HEK293 (cell line): ENCODE measurements around the gene PNPLA6.

Source experiments
- CTCF ChIA-PET: fragments of 350-600 bp; formaldehyde crosslinking; extraction: SDS; loops from one replicate; lab custom pipeline; 2021; ENCODE audit warnings: antibody characterized with exemption; lab: Yijun Ruan, JAX
- POLR2A ChIA-PET: fragments of 300-600 bp; formaldehyde crosslinking; extraction: SDS; loops from one replicate; lab custom pipeline; 2020; ENCODE audit warnings: antibody characterized with exemption, inconsistent platforms; lab: Yijun Ruan, JAX
- H3K27ac ChIP-seq: fragments of 200-500 bp; sonication (Bioruptor generic); 2 replicates; pipeline ENCODE4 v1.5.1; 2014; ENCODE audit warnings: low read depth, low read length, control low read depth, inconsistent platforms; ENCODE audit errors: extremely low read depth
- H3K36me3 ChIP-seq, 2 experiments: fragments of 200-500 bp in 1 of 2; sonication (Bioruptor generic) in 1 of 2; 1 replicate in 1 of 2; 2 replicates in 1 of 2; pipeline ENCODE4 v1.5.1; 2014 to 2017; ENCODE audit warnings: inconsistent platforms in 2 of 2, low read length in 2 of 2; ENCODE audit not compliant: control insufficient read depth in 2 of 2, insufficient read depth in 1 of 2
- H3K4me1 ChIP-seq: fragments of 200-500 bp; sonication (Bioruptor generic); 2 replicates; pipeline ENCODE4 v1.5.1; 2014; ENCODE audit warnings: mild to moderate bottlenecking, low read length, inconsistent platforms; ENCODE audit not compliant: control insufficient read depth, insufficient read depth
- H3K4me3 ChIP-seq: 2 replicates; pipeline ENCODE4 v1.5.1; 2011; ENCODE audit warnings: low read depth, mild to moderate bottlenecking, control low read depth, low read length, moderate library complexity
- H3K9me3 ChIP-seq: fragments of 200-500 bp; sonication (Bioruptor generic); 2 replicates; pipeline ENCODE4 v1.5.1; 2014; ENCODE audit warnings: low read depth, low read length, inconsistent platforms; ENCODE audit not compliant: control insufficient read depth, insufficient read depth
- BCL11B ChIP-seq: fragments of 450-650 bp; formaldehyde crosslinking; IDR thresholded peaks from 2 replicates; pipeline ENCODE4 v1.5.1; 2016; ENCODE audit warnings: low read depth, missing biosample characterization, missing genetic modification characterization
- EGR2 ChIP-seq: fragments of 450-650 bp; formaldehyde crosslinking; IDR thresholded peaks from 2 replicates; pipeline ENCODE4 v1.5.1; 2016; ENCODE audit warnings: low read depth, missing biosample characterization, missing genetic modification characterization
- HOXD13 ChIP-seq: sonication (generic); formaldehyde crosslinking; IDR thresholded peaks from 2 replicates; pipeline ENCODE4 v1.8.0; 2022; ENCODE audit warnings: missing genetic modification reagents, borderline replicate concordance
- PRDM1 ChIP-seq: fragments of 450-650 bp; formaldehyde crosslinking; IDR thresholded peaks from 2 replicates; pipeline ENCODE4; 2016; ENCODE audit warnings: missing biosample characterization, missing genetic modification characterization
- SCRT2 ChIP-seq: fragments of 450-650 bp; formaldehyde crosslinking; IDR thresholded peaks from 2 replicates; pipeline ENCODE4 v1.5.1; 2016; ENCODE audit warnings: missing biosample characterization, missing genetic modification characterization
- SETDB1 ChIP-seq: IDR thresholded peaks from one replicate; pipeline ENCODE4 v1.6.1; 2017; ENCODE audit warnings: mild to moderate bottlenecking, low read length, moderate library complexity, mixed read lengths; ENCODE audit not compliant: insufficient read length
- ZBTB20 ChIP-seq: fragments of 450-650 bp; formaldehyde crosslinking; IDR thresholded peaks from 2 replicates; pipeline ENCODE4 v1.5.1; 2016; ENCODE audit warnings: missing biosample characterization, missing genetic modification characterization
- ZFP37 ChIP-seq: fragments of 450-650 bp; formaldehyde crosslinking; IDR thresholded peaks from 2 replicates; pipeline ENCODE4 v1.5.1; 2016; ENCODE audit warnings: missing biosample characterization, missing genetic modification characterization
- ZNF10 ChIP-seq: fragments of 450-650 bp; formaldehyde crosslinking; IDR thresholded peaks from 2 replicates; pipeline ENCODE4 v1.5.1; 2017; ENCODE audit warnings: missing biosample characterization, missing genetic modification characterization
- ZNF2 ChIP-seq: fragments of 450-650 bp; formaldehyde crosslinking; IDR thresholded peaks from 2 replicates; pipeline ENCODE4 v1.5.1; 2016; ENCODE audit warnings: missing biosample characterization, missing genetic modification characterization
- ZNF202 ChIP-seq: fragments of 450-650 bp; formaldehyde crosslinking; IDR thresholded peaks from 2 replicates; pipeline ENCODE4 v1.5.1; 2016; ENCODE audit warnings: missing biosample characterization, missing genetic modification characterization, borderline replicate concordance
- ZNF211 ChIP-seq: fragments of 450-650 bp; formaldehyde crosslinking; IDR thresholded peaks from 2 replicates; pipeline ENCODE4 v1.5.1; 2016; ENCODE audit warnings: low read depth, missing biosample characterization, missing genetic modification characterization
- ZNF239 ChIP-seq: fragments of 450-650 bp; formaldehyde crosslinking; IDR thresholded peaks from 2 replicates; pipeline ENCODE4 v1.5.1; 2016; ENCODE audit warnings: missing biosample characterization, missing genetic modification characterization
- ZNF248 ChIP-seq: fragments of 450-650 bp; formaldehyde crosslinking; IDR thresholded peaks from 2 replicates; pipeline ENCODE4 v1.5.1; 2017; ENCODE audit warnings: missing biosample characterization, missing genetic modification characterization
- ZNF433 ChIP-seq: fragments of 450-650 bp; formaldehyde crosslinking; IDR thresholded peaks from 2 replicates; pipeline ENCODE4 v1.5.1; 2016; ENCODE audit warnings: missing biosample characterization, missing genetic modification characterization, low read depth
- ZNF707 ChIP-seq: fragments of 450-650 bp; formaldehyde crosslinking; IDR thresholded peaks from 2 replicates; pipeline ENCODE4 v1.5.1; 2016; ENCODE audit warnings: missing biosample characterization, missing genetic modification characterization
- ZNF843 ChIP-seq: fragments of 450-650 bp; formaldehyde crosslinking; IDR thresholded peaks from 2 replicates; pipeline ENCODE4 v1.5.1; 2016; ENCODE audit warnings: missing biosample characterization, missing genetic modification characterization
- TF ChIP-seq, protein P1 (sequence below): fragments of 450-650 bp; formaldehyde crosslinking; IDR thresholded peaks from 2 replicates; pipeline ENCODE4 v1.5.1; 2016; ENCODE audit warnings: missing biosample characterization, missing genetic modification characterization
- TF ChIP-seq, protein P2 (sequence below): fragments of 450-650 bp; formaldehyde crosslinking; conservative IDR thresholded peaks from 2 replicates; pipeline ENCODE4 v1.5.1; 2016; ENCODE audit warnings: low read depth, missing biosample characterization, missing genetic modification characterization
- TF ChIP-seq, protein P3 (sequence below): fragments of 450-650 bp; formaldehyde crosslinking; IDR thresholded peaks from 2 replicates; pipeline ENCODE4 v1.5.1; 2017; ENCODE audit warnings: missing biosample characterization, mild to moderate bottlenecking, missing genetic modification characterization, moderate library complexity
- TF ChIP-seq, protein P4 (sequence below): fragments of 450-650 bp; formaldehyde crosslinking; IDR thresholded peaks from 2 replicates; pipeline ENCODE4 v1.5.1; 2016; ENCODE audit warnings: missing biosample characterization, missing genetic modification characterization
- TF ChIP-seq, protein P5 (sequence below): fragments of 450-650 bp; formaldehyde crosslinking; IDR thresholded peaks from 2 replicates; pipeline ENCODE4 v1.5.1; 2017; ENCODE audit warnings: missing biosample characterization, missing genetic modification characterization
- TF ChIP-seq, protein P6 (sequence below): fragments of 450-650 bp; formaldehyde crosslinking; IDR thresholded peaks from 2 replicates; pipeline ENCODE4 v1.5.1; 2016; ENCODE audit warnings: missing biosample characterization, missing genetic modification characterization

Gene PNPLA6

DNA sequence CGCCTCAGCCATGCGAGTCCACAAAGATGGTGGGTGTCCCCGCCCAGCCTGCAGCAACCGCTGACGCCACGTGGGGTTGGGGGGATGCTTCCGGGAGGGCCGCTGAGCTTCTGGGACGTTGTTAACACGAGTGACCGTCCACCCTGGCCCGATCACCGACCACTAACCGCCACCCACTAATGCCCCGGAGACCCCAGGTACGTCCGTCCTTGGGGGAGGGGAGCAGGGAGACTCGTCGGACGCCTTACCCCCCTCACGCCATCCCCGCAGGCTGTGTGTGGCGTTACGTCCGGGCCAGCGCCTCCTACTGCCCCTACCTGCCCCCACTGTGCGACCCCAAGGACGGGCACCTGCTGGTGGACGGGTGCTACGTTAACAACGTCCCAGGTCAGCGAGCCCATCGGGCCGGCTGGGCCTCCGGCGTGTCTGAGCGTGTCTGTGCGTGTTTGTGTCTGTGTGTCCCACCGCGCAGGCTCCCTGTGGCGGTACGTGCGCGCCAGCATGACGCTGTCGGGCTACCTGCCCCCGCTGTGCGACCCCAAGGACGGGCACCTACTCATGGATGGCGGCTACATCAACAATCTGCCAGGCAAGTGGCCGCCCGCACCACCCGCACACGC lies 21.3 kb downstream of the PNPLA6 start:
- no peaks in the 10 kb centered on the region for H3K4me1 ChIP-seq
- no peaks in the 10 kb centered on the region for H3K9me3 ChIP-seq
- TF ChIP-seq ZNF843 (no peak), ZNF10 (tag by site-specific recombination) (no peak), SCRT2 (tag by site-specific recombination) (no peak), EGR2 (no peak), HOXD13 (CRISPR knock-in tag) (no peak), ZNF202 (tag by site-specific recombination) (no peak), ZNF239 (tag by site-specific recombination) (no peak), ZNF433 (tag by site-specific recombination) (no peak), ZFP37 (tag by site-specific recombination) (no peak), ZNF211 (tag by site-specific recombination) (no peak), ZNF2 (tag by site-specific recombination) (no peak), PRDM1 (tag by site-specific recombination) (no peak), ZBTB20 (tag by site-specific recombination) (no peak)
- TF ChIP-seq, protein P1, sequence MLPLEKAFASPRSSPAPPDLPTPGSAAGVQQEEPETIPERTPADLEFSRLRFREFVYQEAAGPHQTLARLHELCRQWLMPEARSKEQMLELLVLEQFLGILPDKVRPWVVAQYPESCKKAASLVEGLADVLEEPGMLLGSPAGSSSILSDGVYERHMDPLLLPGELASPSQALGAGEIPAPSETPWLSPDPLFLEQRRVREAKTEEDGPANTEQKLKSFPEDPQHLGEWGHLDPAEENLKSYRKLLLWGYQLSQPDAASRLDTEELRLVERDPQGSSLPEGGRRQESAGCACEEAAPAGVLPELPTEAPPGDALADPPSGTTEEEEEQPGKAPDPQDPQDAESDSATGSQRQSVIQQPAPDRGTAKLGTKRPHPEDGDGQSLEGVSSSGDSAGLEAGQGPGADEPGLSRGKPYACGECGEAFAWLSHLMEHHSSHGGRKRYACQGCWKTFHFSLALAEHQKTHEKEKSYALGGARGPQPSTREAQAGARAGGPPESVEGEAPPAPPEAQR (tag by site-specific recombination) = no peak
- TF ChIP-seq, protein P2, sequence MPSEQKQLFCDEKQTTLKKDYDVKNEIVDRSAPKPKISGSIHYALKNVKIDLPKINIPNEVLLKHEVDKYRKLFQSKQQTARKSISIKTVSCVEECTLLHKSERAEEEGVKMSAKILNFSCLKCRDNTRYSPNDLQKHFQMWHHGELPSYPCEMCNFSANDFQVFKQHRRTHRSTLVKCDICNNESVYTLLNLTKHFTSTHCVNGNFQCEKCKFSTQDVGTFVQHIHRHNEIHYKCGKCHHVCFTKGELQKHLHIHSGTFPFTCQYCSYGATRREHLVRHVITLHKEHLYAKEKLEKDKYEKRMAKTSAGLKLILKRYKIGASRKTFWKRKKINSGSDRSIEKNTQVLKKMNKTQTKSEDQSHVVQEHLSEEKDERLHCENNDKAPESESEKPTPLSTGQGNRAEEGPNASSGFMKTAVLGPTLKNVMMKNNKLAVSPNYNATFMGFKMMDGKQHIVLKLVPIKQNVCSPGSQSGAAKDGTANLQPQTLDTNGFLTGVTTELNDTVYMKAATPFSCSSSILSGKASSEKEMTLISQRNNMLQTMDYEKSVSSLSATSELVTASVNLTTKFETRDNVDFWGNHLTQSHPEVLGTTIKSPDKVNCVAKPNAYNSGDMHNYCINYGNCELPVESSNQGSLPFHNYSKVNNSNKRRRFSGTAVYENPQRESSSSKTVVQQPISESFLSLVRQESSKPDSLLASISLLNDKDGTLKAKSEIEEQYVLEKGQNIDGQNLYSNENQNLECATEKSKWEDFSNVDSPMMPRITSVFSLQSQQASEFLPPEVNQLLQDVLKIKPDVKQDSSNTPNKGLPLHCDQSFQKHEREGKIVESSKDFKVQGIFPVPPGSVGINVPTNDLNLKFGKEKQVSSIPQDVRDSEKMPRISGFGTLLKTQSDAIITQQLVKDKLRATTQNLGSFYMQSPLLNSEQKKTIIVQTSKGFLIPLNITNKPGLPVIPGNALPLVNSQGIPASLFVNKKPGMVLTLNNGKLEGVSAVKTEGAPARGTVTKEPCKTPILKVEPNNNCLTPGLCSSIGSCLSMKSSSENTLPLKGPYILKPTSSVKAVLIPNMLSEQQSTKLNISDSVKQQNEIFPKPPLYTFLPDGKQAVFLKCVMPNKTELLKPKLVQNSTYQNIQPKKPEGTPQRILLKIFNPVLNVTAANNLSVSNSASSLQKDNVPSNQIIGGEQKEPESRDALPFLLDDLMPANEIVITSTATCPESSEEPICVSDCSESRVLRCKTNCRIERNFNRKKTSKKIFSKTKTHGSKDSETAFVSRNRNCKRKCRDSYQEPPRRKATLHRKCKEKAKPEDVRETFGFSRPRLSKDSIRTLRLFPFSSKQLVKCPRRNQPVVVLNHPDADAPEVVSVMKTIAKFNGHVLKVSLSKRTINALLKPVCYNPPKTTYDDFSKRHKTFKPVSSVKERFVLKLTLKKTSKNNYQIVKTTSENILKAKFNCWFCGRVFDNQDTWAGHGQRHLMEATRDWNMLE = no peak
- TF ChIP-seq, protein P3, sequence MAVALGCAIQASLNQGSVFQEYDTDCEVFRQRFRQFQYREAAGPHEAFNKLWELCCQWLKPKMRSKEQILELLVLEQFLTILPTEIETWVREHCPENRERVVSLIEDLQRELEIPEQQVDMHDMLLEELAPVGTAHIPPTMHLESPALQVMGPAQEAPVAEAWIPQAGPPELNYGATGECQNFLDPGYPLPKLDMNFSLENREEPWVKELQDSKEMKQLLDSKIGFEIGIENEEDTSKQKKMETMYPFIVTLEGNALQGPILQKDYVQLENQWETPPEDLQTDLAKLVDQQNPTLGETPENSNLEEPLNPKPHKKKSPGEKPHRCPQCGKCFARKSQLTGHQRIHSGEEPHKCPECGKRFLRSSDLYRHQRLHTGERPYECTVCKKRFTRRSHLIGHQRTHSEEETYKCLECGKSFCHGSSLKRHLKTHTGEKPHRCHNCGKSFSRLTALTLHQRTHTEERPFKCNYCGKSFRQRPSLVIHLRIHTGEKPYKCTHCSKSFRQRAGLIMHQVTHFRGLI (tag by site-specific recombination) = no peak
- ChIA-PET POLR2A (no interaction called here), CTCF (no interaction called here)
- no peak overlapping the region for H3K27ac ChIP-seq
- H3K36me3 ChIP-seq = peaks cover 0 to 31% of the 10 kb centered on the region in 2 experiments; a peak in 2 of 3 replicates
- H3K4me3 ChIP-seq = no peak overlapping the region

DNA sequence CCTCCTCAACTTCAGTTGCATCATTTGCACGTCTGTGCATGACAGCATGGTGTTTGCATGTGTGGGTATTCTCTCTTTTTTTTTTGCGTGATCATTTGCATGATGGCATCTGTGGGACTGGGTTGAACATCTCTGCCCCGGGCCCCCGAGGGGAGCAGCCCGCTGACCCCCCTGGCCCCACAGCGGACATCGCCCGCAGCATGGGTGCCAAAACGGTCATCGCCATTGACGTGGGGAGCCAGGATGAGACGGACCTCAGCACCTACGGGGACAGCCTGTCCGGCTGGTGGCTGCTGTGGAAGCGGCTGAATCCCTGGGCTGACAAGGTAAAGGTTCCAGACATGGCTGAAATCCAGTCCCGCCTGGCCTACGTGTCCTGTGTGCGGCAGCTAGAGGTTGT lies 23.1 kb downstream of the PNPLA6 start:
- H3K9me3 ChIP-seq = no peaks in the 10 kb centered on the region
- CTCF ChIA-PET = interaction anchor here (0.8 to 2.1 kb wide), 2 partner anchors 10 to 12 kb away, joined by 4 to 6 read pairs; no protein-coding TSS in a partner anchor
- POLR2A ChIA-PET = no interaction called here
- TF ChIP-seq ZNF248 (tag by site-specific recombination) (no peak), BCL11B (tag by site-specific recombination) (no peak), ZNF707 (no peak), SETDB1 (no peak)
- TF ChIP-seq, protein P4, sequence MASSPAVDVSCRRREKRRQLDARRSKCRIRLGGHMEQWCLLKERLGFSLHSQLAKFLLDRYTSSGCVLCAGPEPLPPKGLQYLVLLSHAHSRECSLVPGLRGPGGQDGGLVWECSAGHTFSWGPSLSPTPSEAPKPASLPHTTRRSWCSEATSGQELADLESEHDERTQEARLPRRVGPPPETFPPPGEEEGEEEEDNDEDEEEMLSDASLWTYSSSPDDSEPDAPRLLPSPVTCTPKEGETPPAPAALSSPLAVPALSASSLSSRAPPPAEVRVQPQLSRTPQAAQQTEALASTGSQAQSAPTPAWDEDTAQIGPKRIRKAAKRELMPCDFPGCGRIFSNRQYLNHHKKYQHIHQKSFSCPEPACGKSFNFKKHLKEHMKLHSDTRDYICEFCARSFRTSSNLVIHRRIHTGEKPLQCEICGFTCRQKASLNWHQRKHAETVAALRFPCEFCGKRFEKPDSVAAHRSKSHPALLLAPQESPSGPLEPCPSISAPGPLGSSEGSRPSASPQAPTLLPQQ = no peak
- TF ChIP-seq, protein P5, sequence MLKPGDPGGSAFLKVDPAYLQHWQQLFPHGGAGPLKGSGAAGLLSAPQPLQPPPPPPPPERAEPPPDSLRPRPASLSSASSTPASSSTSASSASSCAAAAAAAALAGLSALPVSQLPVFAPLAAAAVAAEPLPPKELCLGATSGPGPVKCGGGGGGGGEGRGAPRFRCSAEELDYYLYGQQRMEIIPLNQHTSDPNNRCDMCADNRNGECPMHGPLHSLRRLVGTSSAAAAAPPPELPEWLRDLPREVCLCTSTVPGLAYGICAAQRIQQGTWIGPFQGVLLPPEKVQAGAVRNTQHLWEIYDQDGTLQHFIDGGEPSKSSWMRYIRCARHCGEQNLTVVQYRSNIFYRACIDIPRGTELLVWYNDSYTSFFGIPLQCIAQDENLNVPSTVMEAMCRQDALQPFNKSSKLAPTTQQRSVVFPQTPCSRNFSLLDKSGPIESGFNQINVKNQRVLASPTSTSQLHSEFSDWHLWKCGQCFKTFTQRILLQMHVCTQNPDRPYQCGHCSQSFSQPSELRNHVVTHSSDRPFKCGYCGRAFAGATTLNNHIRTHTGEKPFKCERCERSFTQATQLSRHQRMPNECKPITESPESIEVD (tag by site-specific recombination) = no peak
- TF ChIP-seq, protein P6, sequence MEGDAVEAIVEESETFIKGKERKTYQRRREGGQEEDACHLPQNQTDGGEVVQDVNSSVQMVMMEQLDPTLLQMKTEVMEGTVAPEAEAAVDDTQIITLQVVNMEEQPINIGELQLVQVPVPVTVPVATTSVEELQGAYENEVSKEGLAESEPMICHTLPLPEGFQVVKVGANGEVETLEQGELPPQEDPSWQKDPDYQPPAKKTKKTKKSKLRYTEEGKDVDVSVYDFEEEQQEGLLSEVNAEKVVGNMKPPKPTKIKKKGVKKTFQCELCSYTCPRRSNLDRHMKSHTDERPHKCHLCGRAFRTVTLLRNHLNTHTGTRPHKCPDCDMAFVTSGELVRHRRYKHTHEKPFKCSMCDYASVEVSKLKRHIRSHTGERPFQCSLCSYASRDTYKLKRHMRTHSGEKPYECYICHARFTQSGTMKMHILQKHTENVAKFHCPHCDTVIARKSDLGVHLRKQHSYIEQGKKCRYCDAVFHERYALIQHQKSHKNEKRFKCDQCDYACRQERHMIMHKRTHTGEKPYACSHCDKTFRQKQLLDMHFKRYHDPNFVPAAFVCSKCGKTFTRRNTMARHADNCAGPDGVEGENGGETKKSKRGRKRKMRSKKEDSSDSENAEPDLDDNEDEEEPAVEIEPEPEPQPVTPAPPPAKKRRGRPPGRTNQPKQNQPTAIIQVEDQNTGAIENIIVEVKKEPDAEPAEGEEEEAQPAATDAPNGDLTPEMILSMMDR = no peak

More for the DNA sequence above, 23.1 kb downstream of the PNPLA6 start:
- H3K36me3 ChIP-seq = peaks cover 0 to 31% of the 10 kb centered on the region in 2 experiments; a peak in 2 of 3 replicates
- H3K4me1 ChIP-seq = no peaks in the 10 kb centered on the region
- H3K27ac ChIP-seq = no peak overlapping the region
- no peak overlapping the region for H3K4me3 ChIP-seq
